PC-3 (cell line): ENCODE results near the gene TMEM178B.

ENCODE experiments used
- CTCF ChIP-seq: fragments of 300-600 bp; sonication (generic); conservative IDR thresholded peaks from 2 replicates; pipeline ENCODE4 v1.5.1; 2017; ENCODE audit warnings: antibody characterized with exemption, low read depth, mild to moderate bottlenecking, low read length
- EZH2 ChIP-seq: fragments of 300-600 bp; sonication (generic); IDR thresholded peaks from one replicate; pipeline ENCODE4 v1.6.1; 2017; ENCODE audit warnings: antibody characterized with exemption, mild to moderate bottlenecking, low read length; ENCODE audit not compliant: unreplicated experiment
- EZH2phosphoT487 ChIP-seq: fragments of 300-600 bp; sonication (generic); IDR thresholded peaks from 2 replicates; pipeline ENCODE4 v1.6.1; 2018; ENCODE audit warnings: mild to moderate bottlenecking, antibody characterized with exemption, low read length, borderline replicate concordance

- TF ChIP-seq EZH2phosphoT487 (no peak), CTCF (no peak), EZH2 (no peak)
Measured at GRCh38 chr7:141455723-141456122, 381.9 kb downstream of the TMEM178B start.
